Measurements from ENCODE around the gene PAPOLB. TPM values are rescaled to one million over a fixed set of nuclear protein-coding genes. Genes with fewer than 3 reads are reported as not detected.

PAPOLB gene
- total RNA-seq, 4 donors from 2014 or later: 0.11 to 0.30 TPM; not detected in 2

DNA sequence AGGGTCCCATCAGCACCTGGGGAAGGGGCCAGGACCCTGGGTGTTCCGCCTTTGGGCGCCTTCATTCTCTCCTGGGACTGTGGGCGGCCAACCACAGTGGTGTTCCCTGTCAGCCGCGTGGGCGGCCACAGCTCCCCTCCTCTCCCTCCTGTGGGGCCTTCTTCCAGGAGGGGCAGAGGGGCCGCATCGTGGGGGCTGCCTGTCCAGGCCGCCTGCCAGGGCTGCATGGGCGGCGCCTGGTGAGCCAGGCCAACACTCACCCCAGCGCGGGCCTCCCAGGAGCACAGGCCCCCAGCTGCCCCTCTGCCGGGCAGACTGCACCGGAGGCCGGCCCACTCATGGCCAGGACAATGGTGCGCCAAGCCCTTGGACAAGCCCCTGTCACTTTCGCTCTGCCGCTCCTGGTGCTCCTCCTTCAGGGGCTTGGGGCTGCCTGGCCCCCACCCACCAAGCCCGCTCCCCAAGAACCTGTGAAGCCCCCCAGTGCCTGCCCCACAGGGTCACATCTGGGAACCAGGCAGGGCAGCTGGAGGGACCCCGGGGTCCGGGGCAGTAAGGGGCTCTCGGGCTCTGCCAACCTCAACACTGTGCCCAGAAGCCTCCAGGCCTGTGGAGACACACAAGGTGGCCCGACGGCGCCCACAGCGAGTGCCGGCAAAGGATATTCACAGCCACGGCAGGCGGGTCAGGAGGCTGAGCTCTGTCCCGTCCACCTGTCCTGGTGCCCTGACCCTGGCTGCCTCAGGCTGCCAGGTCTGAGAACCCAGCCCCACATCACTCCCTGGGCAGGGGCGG lies 43.6 kb downstream of the PAPOLB start:
- 96% methylated on average over 5 of the region's 32 CpGs for WGBS
- peaks cover 15% of the 10 kb centered on the region for H3K27me3 ChIP-seq
- TF ChIP-seq CTCF (IDR thresholded peaks at IDR 0.05): no peak
- no peak for TF ChIP-seq EP300 (IDR thresholded peaks at IDR 0.05)
- TF ChIP-seq POLR2AphosphoS5 (IDR thresholded peaks at IDR 0.05): no peak
- no peak for TF ChIP-seq POLR2A (IDR thresholded peaks at IDR 0.05)
- no peaks in the 10 kb centered on the region for H3K9me3 ChIP-seq
- DNase-seq (ENCODE audit: low spot score in 2 of 2): no peak
- no peak overlapping the region for H3K4me3 ChIP-seq
- H3K27ac ChIP-seq: no peak overlapping the region
- peaks cover 4% of the 10 kb centered on the region for H3K4me1 ChIP-seq
- no peaks in the 10 kb centered on the region for H3K36me3 ChIP-seq

- Histone ChIP-seq H3K4me1 (peaks cover 4% of the 10 kb centered on the region), H3K27ac (no peak overlapping the region), H3K36me3 (no peaks in the 10 kb centered on the region), H3K9me3 (no peaks in the 10 kb centered on the region), H3K27me3 (peaks cover 15% of the 10 kb centered on the region), H3K4me3 (no peak overlapping the region)
- TF ChIP-seq CTCF (IDR thresholded peaks at IDR 0.05): no peak
- no peak for TF ChIP-seq POLR2AphosphoS5 (IDR thresholded peaks at IDR 0.05)
- TF ChIP-seq EP300 (IDR thresholded peaks at IDR 0.05): no peak
- no peak for TF ChIP-seq POLR2A (IDR thresholded peaks at IDR 0.05)
- DNase-seq (ENCODE audit: low spot score in 2 of 2): no peak
- WGBS: 94% methylated on average over 34 of the region's 38 CpGs
These were observed 44.5 kb downstream of the PAPOLB start for GRCh38 chr7:4817178-4817901.

- H3K36me3 ChIP-seq: no peaks in the 10 kb centered on the region
- H3K4me3 ChIP-seq: no peak overlapping the region
- peaks cover 15% of the 10 kb centered on the region for H3K27me3 ChIP-seq
- WGBS: 94% methylated on average over 14 of the region's 26 CpGs
- no peak overlapping the region for H3K27ac ChIP-seq
- no peak for TF ChIP-seq EP300 (IDR thresholded peaks at IDR 0.05)
- TF ChIP-seq CTCF (IDR thresholded peaks at IDR 0.05): no peak
- no peak for TF ChIP-seq POLR2AphosphoS5 (IDR thresholded peaks at IDR 0.05)
- TF ChIP-seq POLR2A (IDR thresholded peaks at IDR 0.05): no peak
- no peaks in the 10 kb centered on the region for H3K9me3 ChIP-seq
- no peak for DNase-seq (ENCODE audit: low spot score in 2 of 2)
- H3K4me1 ChIP-seq: peaks cover 4% of the 10 kb centered on the region
These were observed 45.3 kb downstream of the PAPOLB start for GRCh38 chr7:4816419-4817080.

DNA sequence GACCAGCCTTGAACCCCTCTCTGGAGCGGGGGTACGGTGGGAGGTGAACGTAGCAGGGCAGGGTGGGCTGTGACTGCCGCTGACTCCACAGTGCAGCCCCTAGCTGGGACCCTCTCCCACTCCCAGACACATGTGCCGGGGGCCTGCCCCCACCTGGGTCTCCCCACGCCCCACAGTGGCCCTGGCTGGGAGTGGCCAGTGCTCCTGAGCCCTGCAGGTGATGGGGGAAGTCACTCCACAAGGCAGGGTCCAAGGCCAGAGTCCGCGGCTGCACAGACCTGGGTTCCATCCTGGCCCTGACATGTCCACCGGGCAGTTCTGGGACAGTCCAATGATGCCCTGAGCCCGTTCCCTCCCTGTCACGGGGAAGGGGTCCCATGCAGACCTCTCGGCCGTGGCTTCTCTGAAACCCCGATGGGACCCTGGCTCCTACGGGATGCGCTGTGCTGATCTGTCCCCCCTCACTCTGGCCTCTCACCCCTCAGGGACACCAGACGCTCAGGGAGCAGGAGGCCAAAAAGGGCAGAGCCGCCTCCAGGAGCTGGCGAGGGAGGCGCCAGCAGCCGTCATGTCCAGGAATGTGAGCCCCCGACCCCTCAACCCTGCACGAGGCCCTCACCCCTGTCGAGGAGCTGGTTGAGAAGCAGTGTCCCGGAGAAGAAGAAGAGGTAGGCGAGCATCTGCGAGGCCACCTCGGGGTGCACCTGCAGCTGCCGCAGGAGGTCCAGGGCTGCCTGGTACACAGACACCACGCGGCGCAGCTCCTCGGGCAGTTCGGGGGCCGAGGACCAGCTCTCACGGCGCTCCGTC lies 46.0 kb downstream of the PAPOLB start:
- Histone ChIP-seq H3K27ac (no peak overlapping the region), H3K4me3 (no peak overlapping the region), H3K27me3 (peaks cover 15% of the 10 kb centered on the region), H3K4me1 (peaks cover 4% of the 10 kb centered on the region), H3K36me3 (no peaks in the 10 kb centered on the region), H3K9me3 (no peaks in the 10 kb centered on the region)
- no peak for DNase-seq (ENCODE audit: low spot score in 2 of 2)
- WGBS: 88% methylated on average over 23 of the region's 38 CpGs
- TF ChIP-seq EP300 (IDR thresholded peaks at IDR 0.05) (no peak), CTCF (IDR thresholded peaks at IDR 0.05) (no peak), POLR2AphosphoS5 (IDR thresholded peaks at IDR 0.05) (no peak), POLR2A (IDR thresholded peaks at IDR 0.05) (no peak)

Data from suprapubic skin (tissue), 4 donors.